SK-N-SH (cell line): ENCODE data around the gene PSME4. TPM values are rescaled to one million over a fixed set of nuclear protein-coding genes. Genes with fewer than 3 reads are reported as not detected.

Experiments
- CTCF ChIA-PET: fragments of 300-600, 350-600 bp; formaldehyde crosslinking; extraction: SDS; loops from one replicate; lab custom pipeline; 2021; lab: Yijun Ruan, JAX
- POLR2A ChIA-PET: fragments of 350-600 bp; sonication (Branson Sonifier 250); formaldehyde crosslinking; extraction: SDS; loops from one replicate; lab custom pipeline; 2020; ENCODE audit warnings: antibody characterized with exemption, inconsistent platforms; lab: Yijun Ruan, JAX
- DNase-seq: peaks from one replicate; pipeline ENCODE4 v3.0.0; 2012
- H2AFZ ChIP-seq: fragments of 200-600 bp; sonication (generic); 2 replicates; pipeline ENCODE4 v1.8.1; 2016; ENCODE audit warnings: antibody characterized with exemption, mild to moderate bottlenecking, low read depth
- H3F3A ChIP-seq: fragments of 200-600 bp; sonication (generic); replicated peaks from 2 replicates; pipeline ENCODE3; 2016; ENCODE audit warnings: antibody characterized with exemption, mild to moderate bottlenecking; ENCODE audit not compliant: insufficient read depth
- H3K27ac ChIP-seq, 2 experiments: fragments of 200-500 bp in 1 of 2; fragments of 200-600 bp in 1 of 2; sonication (Bioruptor generic) in 1 of 2; sonication (generic), shearing (Covaris generic) in 1 of 2; 2 replicates each; pipeline versions ENCODE4 v1.5.1 to v1.6.1; 2014 to 2016; ENCODE audit warnings: low read depth in 2 of 2, inconsistent platforms in 1 of 2, low read length in 1 of 2, mild to moderate bottlenecking in 1 of 2, mixed read lengths in 1 of 2
- H3K27me3 ChIP-seq: fragments of 200-600 bp; sonication (generic), shearing (Covaris generic); 2 replicates; pipeline ENCODE4 v1.6.1; 2016; ENCODE audit warnings: mixed run types; ENCODE audit not compliant: insufficient read depth
- H3K36me3 ChIP-seq, 2 experiments: fragments of 200-500 bp in 1 of 2; fragments of 200-600 bp in 1 of 2; sonication (Bioruptor generic) in 1 of 2; sonication (generic) in 1 of 2; replicated peaks in 1 of 2; 2 replicates each; pipeline versions ENCODE3 to v1.5.1; 2014 to 2016; ENCODE audit warnings: low read length in 1 of 2, mild to moderate bottlenecking in 1 of 2; ENCODE audit not compliant: insufficient read depth in 2 of 2, control insufficient read depth in 1 of 2
- H3K4me1 ChIP-seq, 2 experiments: fragments of 200-500 bp in 1 of 2; fragments of 200-600 bp in 1 of 2; sonication (Bioruptor generic) in 1 of 2; sonication (generic), shearing (Covaris generic) in 1 of 2; 2 replicates each; pipeline versions ENCODE4 v1.5.1 to v1.6.1; 2014 to 2016; ENCODE audit warnings: low read depth in 1 of 2, low read length in 1 of 2, mixed run types in 1 of 2; ENCODE audit not compliant: insufficient read depth in 2 of 2, control insufficient read depth in 1 of 2
- H3K4me2 ChIP-seq: fragments of 200-600 bp; sonication (generic), shearing (Covaris generic); 2 replicates; pipeline ENCODE4 v1.6.1; 2017; ENCODE audit warnings: mixed run types
- H3K4me3 ChIP-seq, 2 experiments: fragments of 200-500 bp in 1 of 2; fragments of 200-600 bp in 1 of 2; sonication (Bioruptor generic) in 1 of 2; sonication (generic), shearing (Covaris generic) in 1 of 2; 2 replicates each; pipeline versions ENCODE4 v1.5.1 to v1.8.1; 2014 to 2016; ENCODE audit warnings: low read depth in 2 of 2, inconsistent platforms in 1 of 2, low read length in 1 of 2, mild to moderate bottlenecking in 1 of 2, mixed read lengths in 1 of 2, moderate library complexity in 1 of 2
- H3K79me2 ChIP-seq: fragments of 200-600 bp; sonication (generic); 2 replicates; pipeline ENCODE4 v1.8.1; 2017; ENCODE audit warnings: mild to moderate bottlenecking; ENCODE audit not compliant: insufficient read depth
- H3K9ac ChIP-seq: fragments of 200-600 bp; sonication (generic); 2 replicates; pipeline ENCODE4 v1.6.1; 2017; ENCODE audit warnings: mixed run types
- H3K9me2 ChIP-seq: fragments of 200-600 bp; sonication (generic); 2 replicates; pipeline ENCODE4 v1.6.1; 2017; ENCODE audit warnings: mixed run types
- H3K9me3 ChIP-seq: fragments of 200-600 bp; sonication (generic); 2 replicates; pipeline ENCODE4 v1.6.1; 2017; ENCODE audit warnings: mixed run types, mild to moderate bottlenecking, moderate library complexity
- H4K20me1 ChIP-seq: fragments of 200-600 bp; sonication (generic); 2 replicates; pipeline ENCODE4 v1.6.1; 2017; ENCODE audit warnings: mild to moderate bottlenecking, mixed run types; ENCODE audit not compliant: insufficient read depth
- CHD2 ChIP-seq: fragments of 150-350 bp; IDR thresholded peaks from 2 replicates; pipeline ENCODE4 v1.6.1; 2018; ENCODE audit warnings: low read length; ENCODE audit not compliant: partially characterized antibody
- CTCF ChIP-seq: fragments of 200-600 bp; sonication (generic); IDR thresholded peaks from 2 replicates; pipeline ENCODE4 v1.6.1; 2017; ENCODE audit warnings: antibody characterized with exemption, mild to moderate bottlenecking, moderate library complexity
- EP300 ChIP-seq, 2 experiments: IDR thresholded peaks; 2 replicates each; pipeline versions ENCODE4 v1.4.0 to v1.6.1; 2012; ENCODE audit warnings: borderline replicate concordance in 1 of 2, low read depth in 1 of 2, low read length in 1 of 2
- FOSL2 ChIP-seq: IDR thresholded peaks from 2 replicates; pipeline ENCODE4 v1.4.0; 2012; ENCODE audit warnings: low read depth, mild to moderate bottlenecking, moderate library complexity, borderline replicate concordance
- GABPA ChIP-seq: IDR thresholded peaks from 2 replicates; pipeline ENCODE4 v1.4.0; 2012; ENCODE audit warnings: low read depth, mild to moderate bottlenecking
- GATA2 ChIP-seq: sonication (generic); formaldehyde crosslinking; IDR thresholded peaks from 2 replicates; pipeline ENCODE4 v1.5.0; 2020; ENCODE audit warnings: mild to moderate bottlenecking, missing genetic modification reagents
- IRF3 ChIP-seq: fragments of 150-350 bp; IDR thresholded peaks from 2 replicates; pipeline ENCODE4 v1.6.1; 2016; ENCODE audit warnings: mild to moderate bottlenecking, low read depth, low read length
- MAX ChIP-seq: IDR thresholded peaks from 2 replicates; pipeline ENCODE4 v1.4.0; 2012; ENCODE audit warnings: low read depth
- MXI1 ChIP-seq: IDR thresholded peaks from 2 replicates; pipeline ENCODE4 v1.6.1; 2012; ENCODE audit warnings: mild to moderate bottlenecking, low read depth, low read length, improper control_type of control experiment
- NFIC ChIP-seq: IDR thresholded peaks from 2 replicates; pipeline ENCODE4 v1.4.0; 2012; ENCODE audit warnings: borderline replicate concordance
- NRF1 ChIP-seq: IDR thresholded peaks from 2 replicates; pipeline ENCODE4 v1.6.1; 2012; ENCODE audit warnings: low read depth, mild to moderate bottlenecking, low read length
- PBX3 ChIP-seq: IDR thresholded peaks from 2 replicates; pipeline ENCODE4; 2012
- POLR2AphosphoS5 ChIP-seq: IDR thresholded peaks from 2 replicates; pipeline ENCODE4 v1.6.1; 2012; ENCODE audit warnings: low read depth, low read length
- RAD21 ChIP-seq: IDR thresholded peaks from 2 replicates; pipeline ENCODE4 v1.6.1; 2012; ENCODE audit warnings: mild to moderate bottlenecking, low read length
- RCOR1 ChIP-seq: fragments of 150-350 bp; IDR thresholded peaks from 2 replicates; pipeline ENCODE4 v1.6.1; 2017; ENCODE audit warnings: antibody characterized with exemption, low read length
- SIN3A ChIP-seq: IDR thresholded peaks from 2 replicates; pipeline ENCODE4 v1.6.1; 2012; ENCODE audit warnings: low read depth, mild to moderate bottlenecking, low read length, moderate library complexity, borderline replicate concordance
- SMC3 ChIP-seq: IDR thresholded peaks from 2 replicates; pipeline ENCODE4 v1.6.1; 2012; ENCODE audit warnings: low read depth, low read length, improper control_type of control experiment
- TAF1 ChIP-seq: IDR thresholded peaks from 2 replicates; pipeline ENCODE4 v1.6.1; 2012; ENCODE audit warnings: low read depth, mild to moderate bottlenecking, low read length, moderate library complexity, borderline replicate concordance
- TEAD4 ChIP-seq: IDR thresholded peaks from 2 replicates; pipeline ENCODE4 v1.4.0; 2012; ENCODE audit warnings: mild to moderate bottlenecking, borderline replicate concordance; ENCODE audit not compliant: insufficient read depth
- WGBS: methylation state at CpG from one replicate; pipeline ENCODE4 v1.1.6; 2017; ENCODE audit warnings: low lambda C conversion rate; 5-methylcytosine and 5-hydroxymethylcytosine counted together
- polyA plus RNA-seq, 3 experiments: library from polyadenylated mRNA; depleted of rRNA; stranded (reverse); fragments of >200 nt; gene quantifications; 2 replicates each; pipeline ENCODE4 v1.2.3, GENCODE V29; 2012

Gene PSME4
- polyA plus RNA-seq, 1 of the 3 experiments (the other 2 are of a cell fraction), result 12.8 TPM

- H3K4me1 ChIP-seq, result no peaks in the 10 kb centered on the region
- no peak overlapping the region for H2AFZ ChIP-seq
- no peak overlapping the region for H3K4me2 ChIP-seq
- H3K27me3 ChIP-seq, result no peaks in the 10 kb centered on the region
- H3K4me3 ChIP-seq, result no peak overlapping the region
- ChIA-PET POLR2A (no interaction called here), CTCF (no interaction called here)
- no peaks in the 10 kb centered on the region for H3K79me2 ChIP-seq
- no peak overlapping the region for H3K27ac ChIP-seq
- peaks cover 4% of the 10 kb centered on the region for H3F3A ChIP-seq
- TF ChIP-seq PBX3, result no peak
- no peak for TF ChIP-seq CHD2
- TF ChIP-seq SMC3, result no peak
- no peak for TF ChIP-seq MAX
- no peak for TF ChIP-seq MXI1
- TF ChIP-seq FOSL2, result no peak
- no peak for TF ChIP-seq GABPA
- no peak for TF ChIP-seq SIN3A
- TF ChIP-seq GATA2 (CRISPR knock-in tag), result no peak
- no peak for TF ChIP-seq IRF3
- TF ChIP-seq CTCF, result no peak
- TF ChIP-seq NRF1, result no peak
- TF ChIP-seq NFIC, result no peak
- no peak for TF ChIP-seq TAF1
- no peak overlapping the region for H3K9ac ChIP-seq
- H3K9me2 ChIP-seq, result no peaks in the 10 kb centered on the region
- no peaks in the 10 kb centered on the region for H4K20me1 ChIP-seq
- no peaks in the 10 kb centered on the region for H3K9me3 ChIP-seq
- H3K36me3 ChIP-seq, result peaks cover 34 to 56% of the 10 kb centered on the region in 2 experiments
- no peak for DNase-seq
- 98% methylated on average over 7 of the region's 7 CpGs for WGBS
Measured at GRCh38 chr2:53874401-53874950, 96.3 kb downstream of the PSME4 start.

- H3K4me1 ChIP-seq, result peaks cover 0 to 4% of the 10 kb centered on the region in 2 experiments; a peak in 2 of 4 replicates
- H3K36me3 ChIP-seq, result peaks cover 46 to 64% of the 10 kb centered on the region in 2 experiments
- no peak for DNase-seq
- no peak overlapping the region for H2AFZ ChIP-seq
- H3F3A ChIP-seq, result peaks cover 4% of the 10 kb centered on the region
- H3K79me2 ChIP-seq, result no peaks in the 10 kb centered on the region
- no peaks in the 10 kb centered on the region for H3K9me2 ChIP-seq
- ChIA-PET CTCF (no interaction called here), POLR2A (no interaction called here)
- WGBS, result 96% methylated on average over 2 of the region's 2 CpGs
- no peaks in the 10 kb centered on the region for H4K20me1 ChIP-seq
- no peak overlapping the region for H3K4me2 ChIP-seq
- H3K4me3 ChIP-seq, result no peak overlapping the region
- no peaks in the 10 kb centered on the region for H3K27me3 ChIP-seq
- H3K9ac ChIP-seq, result no peak overlapping the region
- TF ChIP-seq RAD21 (no peak), TEAD4 (no peak), RCOR1 (no peak), EP300 (IDR thresholded peaks at IDR 0.05; ENCODE audit: borderline replicate concordance in 1 of 2, low read depth in 1 of 2, low read length in 1 of 2) (no peak), GATA2 (CRISPR knock-in tag) (no peak), POLR2AphosphoS5 (no peak)
- H3K27ac ChIP-seq, result no peak overlapping the region
- H3K9me3 ChIP-seq, result no peaks in the 10 kb centered on the region
Measured at GRCh38 chr2:53867773-53868172, 103.0 kb downstream of the PSME4 start.
